ENCODE measurements around the gene MEGF9.

DNA sequence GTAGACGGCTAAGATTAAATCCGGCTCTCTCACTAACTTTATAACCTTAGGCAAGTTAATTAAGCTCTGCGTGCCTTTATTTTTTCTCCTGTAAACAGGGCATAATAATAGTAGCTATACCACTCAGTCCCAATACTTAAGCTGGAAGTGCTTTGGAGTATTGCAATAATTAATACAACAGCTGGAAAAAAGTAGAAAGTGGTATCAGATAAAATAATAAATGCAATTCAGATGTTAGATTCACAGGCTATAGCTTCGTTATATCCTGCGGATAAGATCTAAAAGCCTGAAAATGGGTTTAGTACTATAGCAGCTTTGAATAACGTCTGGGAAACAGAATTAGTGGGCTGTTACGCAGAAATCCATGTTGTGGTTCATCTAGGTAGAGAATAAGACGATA is 51.8 kb downstream of the MEGF9 start:
- no peak for TF ChIP-seq POLR2AphosphoS5 (IDR thresholded peaks at IDR 0.05; ENCODE audit: low read depth)
- TF ChIP-seq, protein P1, sequence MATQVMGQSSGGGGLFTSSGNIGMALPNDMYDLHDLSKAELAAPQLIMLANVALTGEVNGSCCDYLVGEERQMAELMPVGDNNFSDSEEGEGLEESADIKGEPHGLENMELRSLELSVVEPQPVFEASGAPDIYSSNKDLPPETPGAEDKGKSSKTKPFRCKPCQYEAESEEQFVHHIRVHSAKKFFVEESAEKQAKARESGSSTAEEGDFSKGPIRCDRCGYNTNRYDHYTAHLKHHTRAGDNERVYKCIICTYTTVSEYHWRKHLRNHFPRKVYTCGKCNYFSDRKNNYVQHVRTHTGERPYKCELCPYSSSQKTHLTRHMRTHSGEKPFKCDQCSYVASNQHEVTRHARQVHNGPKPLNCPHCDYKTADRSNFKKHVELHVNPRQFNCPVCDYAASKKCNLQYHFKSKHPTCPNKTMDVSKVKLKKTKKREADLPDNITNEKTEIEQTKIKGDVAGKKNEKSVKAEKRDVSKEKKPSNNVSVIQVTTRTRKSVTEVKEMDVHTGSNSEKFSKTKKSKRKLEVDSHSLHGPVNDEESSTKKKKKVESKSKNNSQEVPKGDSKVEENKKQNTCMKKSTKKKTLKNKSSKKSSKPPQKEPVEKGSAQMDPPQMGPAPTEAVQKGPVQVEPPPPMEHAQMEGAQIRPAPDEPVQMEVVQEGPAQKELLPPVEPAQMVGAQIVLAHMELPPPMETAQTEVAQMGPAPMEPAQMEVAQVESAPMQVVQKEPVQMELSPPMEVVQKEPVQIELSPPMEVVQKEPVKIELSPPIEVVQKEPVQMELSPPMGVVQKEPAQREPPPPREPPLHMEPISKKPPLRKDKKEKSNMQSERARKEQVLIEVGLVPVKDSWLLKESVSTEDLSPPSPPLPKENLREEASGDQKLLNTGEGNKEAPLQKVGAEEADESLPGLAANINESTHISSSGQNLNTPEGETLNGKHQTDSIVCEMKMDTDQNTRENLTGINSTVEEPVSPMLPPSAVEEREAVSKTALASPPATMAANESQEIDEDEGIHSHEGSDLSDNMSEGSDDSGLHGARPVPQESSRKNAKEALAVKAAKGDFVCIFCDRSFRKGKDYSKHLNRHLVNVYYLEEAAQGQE (IDR thresholded peaks at IDR 0.05; ENCODE audit: insufficient replicate concordance, low read depth), result no peak
- TF ChIP-seq, protein P2, sequence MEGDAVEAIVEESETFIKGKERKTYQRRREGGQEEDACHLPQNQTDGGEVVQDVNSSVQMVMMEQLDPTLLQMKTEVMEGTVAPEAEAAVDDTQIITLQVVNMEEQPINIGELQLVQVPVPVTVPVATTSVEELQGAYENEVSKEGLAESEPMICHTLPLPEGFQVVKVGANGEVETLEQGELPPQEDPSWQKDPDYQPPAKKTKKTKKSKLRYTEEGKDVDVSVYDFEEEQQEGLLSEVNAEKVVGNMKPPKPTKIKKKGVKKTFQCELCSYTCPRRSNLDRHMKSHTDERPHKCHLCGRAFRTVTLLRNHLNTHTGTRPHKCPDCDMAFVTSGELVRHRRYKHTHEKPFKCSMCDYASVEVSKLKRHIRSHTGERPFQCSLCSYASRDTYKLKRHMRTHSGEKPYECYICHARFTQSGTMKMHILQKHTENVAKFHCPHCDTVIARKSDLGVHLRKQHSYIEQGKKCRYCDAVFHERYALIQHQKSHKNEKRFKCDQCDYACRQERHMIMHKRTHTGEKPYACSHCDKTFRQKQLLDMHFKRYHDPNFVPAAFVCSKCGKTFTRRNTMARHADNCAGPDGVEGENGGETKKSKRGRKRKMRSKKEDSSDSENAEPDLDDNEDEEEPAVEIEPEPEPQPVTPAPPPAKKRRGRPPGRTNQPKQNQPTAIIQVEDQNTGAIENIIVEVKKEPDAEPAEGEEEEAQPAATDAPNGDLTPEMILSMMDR (IDR thresholded peaks at IDR 0.05; ENCODE audit: insufficient read depth, low read length), result no peak

All from HL-60 (cell line).